IPS-18a (cell line): ENCODE measurements around the gene MAP4K4.
A peak's percentile ranks its signal among the peaks of the same experiment; 100 is the strongest.

ENCODE experiments used
- H3K27ac ChIP-seq: one replicate; pipeline ENCODE4 v1.5.1; 2013; ENCODE audit warnings: low read length
- H3K27me3 ChIP-seq: one replicate; pipeline ENCODE4 v1.6.1; 2013; ENCODE audit warnings: mild to moderate bottlenecking, low read length; ENCODE audit not compliant: control insufficient read depth, insufficient read depth
- H3K36me3 ChIP-seq: one replicate; pipeline ENCODE4 v1.6.1; 2013; ENCODE audit warnings: low read depth, low read length; ENCODE audit not compliant: control insufficient read depth
- H3K4me1 ChIP-seq: one replicate; pipeline ENCODE4 v1.6.1; 2013; ENCODE audit warnings: low read depth, low read length; ENCODE audit not compliant: control insufficient read depth
- H3K4me3 ChIP-seq: one replicate; pipeline ENCODE4 v1.5.1; 2013; ENCODE audit warnings: low read length
- H3K9ac ChIP-seq: one replicate; pipeline ENCODE4 v1.6.1; 2013; ENCODE audit warnings: mild to moderate bottlenecking, low read length, moderate library complexity
- H3K9me3 ChIP-seq: one replicate; pipeline ENCODE4 v1.6.1; 2013; ENCODE audit warnings: low read depth, low read length; ENCODE audit not compliant: control insufficient read depth

Gene MAP4K4

DNA sequence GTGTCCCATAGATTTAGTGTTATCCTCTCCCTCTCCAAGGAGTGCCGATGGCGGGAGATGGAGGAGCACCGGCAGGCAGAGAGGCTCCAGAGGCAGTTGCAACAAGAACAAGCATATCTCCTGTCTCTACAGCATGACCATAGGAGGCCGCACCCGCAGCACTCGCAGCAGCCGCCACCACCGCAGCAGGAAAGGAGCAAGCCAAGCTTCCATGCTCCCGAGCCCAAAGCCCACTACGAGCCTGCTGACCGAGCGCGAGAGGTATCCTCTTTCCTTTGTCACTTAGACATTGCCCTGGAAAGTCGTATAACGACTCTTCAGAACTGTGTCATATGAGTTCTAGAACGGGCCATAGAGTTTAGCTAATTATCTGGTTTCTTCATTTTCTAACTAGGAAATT is 162.1 kb downstream of the MAP4K4 start:
- Histone ChIP-seq H3K4me1 (no peaks in the 10 kb centered on the region), H3K9me3 (no peaks in the 10 kb centered on the region), H3K4me3 (no peak overlapping the region), H3K27me3 (no peaks in the 10 kb centered on the region), H3K27ac (no peak overlapping the region), H3K9ac (no peak overlapping the region), H3K36me3 (peaks cover 64% of the 10 kb centered on the region)

DNA sequence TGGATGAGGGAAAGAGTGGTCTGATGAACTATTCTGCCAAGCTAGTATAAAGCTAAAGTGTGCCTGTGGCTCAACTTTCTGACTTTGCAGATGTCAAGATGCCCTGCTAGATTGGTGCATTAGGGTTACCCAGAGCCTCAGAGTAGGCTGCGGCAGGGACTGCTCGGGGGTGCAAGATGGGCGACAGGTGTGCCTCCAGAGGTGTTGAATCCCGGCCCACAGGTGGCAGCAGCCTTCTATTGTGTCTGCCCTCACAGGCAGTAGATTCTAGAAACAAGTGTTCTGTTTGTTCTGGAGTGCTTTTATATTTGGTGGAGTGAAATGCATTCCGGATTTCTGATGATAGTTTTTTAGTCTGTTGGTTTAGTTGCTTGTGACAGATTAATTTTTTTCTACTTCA is 162.7 kb downstream of the MAP4K4 start:
- Histone ChIP-seq H3K27ac (no peak overlapping the region), H3K9ac (no peak overlapping the region), H3K4me3 (no peak overlapping the region), H3K9me3 (no peaks in the 10 kb centered on the region), H3K36me3 (peaks cover 64% of the 10 kb centered on the region), H3K4me1 (no peaks in the 10 kb centered on the region), H3K27me3 (no peaks in the 10 kb centered on the region)

DNA sequence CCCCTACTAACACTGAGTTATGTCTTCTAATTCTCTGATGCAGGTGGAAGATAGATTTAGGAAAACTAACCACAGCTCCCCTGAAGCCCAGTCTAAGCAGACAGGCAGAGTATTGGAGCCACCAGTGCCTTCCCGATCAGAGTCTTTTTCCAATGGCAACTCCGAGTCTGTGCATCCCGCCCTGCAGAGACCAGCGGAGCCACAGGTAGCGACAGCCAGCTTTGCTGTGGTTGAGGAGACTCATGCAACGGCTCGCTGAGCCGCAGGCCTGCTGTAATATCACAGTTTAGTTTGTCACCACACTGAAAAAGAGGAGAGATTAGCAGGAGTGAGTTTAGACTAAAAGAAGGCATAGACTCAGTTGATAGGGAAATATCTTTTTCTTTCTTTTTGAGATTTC is 163.3 kb downstream of the MAP4K4 start:
- Histone ChIP-seq H3K27me3 (no peaks in the 10 kb centered on the region), H3K27ac (no peak overlapping the region), H3K36me3 (peaks cover 66% of the 10 kb centered on the region), H3K9me3 (no peaks in the 10 kb centered on the region), H3K4me3 (no peak overlapping the region), H3K4me1 (no peaks in the 10 kb centered on the region), H3K9ac (no peak overlapping the region)

DNA sequence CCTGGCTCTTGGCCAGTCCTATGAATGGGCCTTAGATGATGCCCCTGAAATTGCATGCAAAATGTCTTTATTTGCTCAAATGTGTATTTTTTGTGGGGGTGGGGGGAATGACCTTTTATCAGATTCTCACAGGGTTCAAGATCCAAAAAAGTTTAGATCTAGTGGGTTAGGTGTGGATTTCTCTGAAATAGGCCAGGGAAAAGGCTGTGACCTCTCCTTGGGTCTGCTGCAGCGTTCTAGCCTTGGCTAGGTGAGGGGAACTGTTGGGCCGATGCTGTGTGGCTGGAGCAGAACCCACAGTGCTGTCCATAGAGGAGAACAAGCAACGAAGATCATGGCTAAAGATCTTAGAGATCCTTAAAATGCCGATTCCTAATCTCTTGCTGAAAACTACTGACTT is 163.9 kb downstream of the MAP4K4 start:
- peaks cover 66% of the 10 kb centered on the region for H3K36me3 ChIP-seq
- no peak overlapping the region for H3K9ac ChIP-seq
- no peaks in the 10 kb centered on the region for H3K9me3 ChIP-seq
- H3K27ac ChIP-seq = no peak overlapping the region
- H3K27me3 ChIP-seq = no peaks in the 10 kb centered on the region
- H3K4me1 ChIP-seq = no peaks in the 10 kb centered on the region
- no peak overlapping the region for H3K4me3 ChIP-seq

DNA sequence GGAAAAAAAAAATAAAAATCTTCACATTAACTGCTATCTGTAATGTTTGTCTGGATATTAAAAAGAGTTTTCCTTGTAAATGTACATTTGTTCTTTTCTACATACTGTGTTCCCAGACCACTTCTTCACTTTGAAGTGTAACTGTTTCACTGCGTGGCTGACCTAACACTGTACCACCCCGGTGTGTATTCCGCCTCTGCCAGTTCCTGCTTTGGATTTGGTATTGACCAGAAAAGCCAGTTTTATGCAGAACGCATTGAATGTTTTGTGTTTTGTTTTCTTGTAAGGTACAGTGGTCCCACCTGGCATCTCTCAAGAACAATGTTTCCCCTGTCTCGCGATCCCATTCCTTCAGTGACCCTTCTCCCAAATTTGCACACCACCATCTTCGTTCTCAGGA is 166.0 kb downstream of the MAP4K4 start:
- no peak overlapping the region for H3K4me3 ChIP-seq
- H3K27ac ChIP-seq = no peak overlapping the region
- no peaks in the 10 kb centered on the region for H3K4me1 ChIP-seq
- peaks cover 78% of the 10 kb centered on the region for H3K36me3 ChIP-seq
- H3K9ac ChIP-seq = no peak overlapping the region
- no peaks in the 10 kb centered on the region for H3K27me3 ChIP-seq
- H3K9me3 ChIP-seq = no peaks in the 10 kb centered on the region

DNA sequence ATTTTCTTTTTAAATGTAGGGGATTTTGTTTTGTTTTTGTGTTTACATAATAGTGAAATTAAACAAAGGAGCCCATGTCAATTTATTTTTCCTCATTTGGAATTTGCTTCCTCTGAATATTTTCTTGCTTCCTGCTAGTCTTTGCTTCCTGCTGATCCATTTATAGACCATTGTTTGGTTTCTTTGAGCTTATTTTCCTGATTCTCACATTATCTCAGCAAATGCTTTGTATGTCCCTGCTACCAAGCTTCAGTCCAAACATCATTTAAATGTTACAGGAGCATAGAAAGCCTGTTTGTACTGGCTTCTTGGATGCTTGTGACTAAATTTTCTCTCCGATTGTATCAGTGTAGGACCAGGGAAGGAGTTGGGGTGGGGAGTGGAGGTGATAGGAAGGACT is 166.9 kb downstream of the MAP4K4 start:
- Histone ChIP-seq H3K4me1 (no peaks in the 10 kb centered on the region), H3K27me3 (no peaks in the 10 kb centered on the region), H3K9ac (no peak overlapping the region), H3K4me3 (no peak overlapping the region), H3K9me3 (no peaks in the 10 kb centered on the region), H3K36me3 (peaks cover 82% of the 10 kb centered on the region), H3K27ac (peak overlapping the region; percentile 16)

DNA sequence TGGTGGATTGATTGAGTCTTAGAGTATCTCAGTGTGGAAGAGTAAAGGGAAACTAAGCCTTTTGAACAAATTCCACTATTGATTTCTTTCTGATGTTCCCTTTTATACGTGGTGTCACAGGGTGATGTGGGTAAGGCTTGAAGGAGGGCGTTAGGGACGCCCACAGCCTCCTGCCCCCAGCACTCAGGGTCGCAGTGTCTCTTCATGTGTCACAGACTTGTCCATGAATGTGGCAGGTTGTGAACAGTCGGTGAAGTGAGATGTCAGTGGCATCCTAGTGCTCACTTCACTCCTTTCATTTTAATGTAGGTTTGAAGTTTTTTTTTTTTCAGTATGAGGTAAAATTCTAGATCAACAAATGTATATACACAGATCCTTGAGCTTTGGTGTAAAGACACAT is 171.0 kb downstream of the MAP4K4 start:
- H3K9ac ChIP-seq = no peak overlapping the region
- peaks cover 90% of the 10 kb centered on the region for H3K36me3 ChIP-seq
- no peaks in the 10 kb centered on the region for H3K27me3 ChIP-seq
- no peaks in the 10 kb centered on the region for H3K9me3 ChIP-seq
- no peak overlapping the region for H3K4me3 ChIP-seq
- H3K4me1 ChIP-seq = no peaks in the 10 kb centered on the region
- H3K27ac ChIP-seq = no peak overlapping the region

DNA sequence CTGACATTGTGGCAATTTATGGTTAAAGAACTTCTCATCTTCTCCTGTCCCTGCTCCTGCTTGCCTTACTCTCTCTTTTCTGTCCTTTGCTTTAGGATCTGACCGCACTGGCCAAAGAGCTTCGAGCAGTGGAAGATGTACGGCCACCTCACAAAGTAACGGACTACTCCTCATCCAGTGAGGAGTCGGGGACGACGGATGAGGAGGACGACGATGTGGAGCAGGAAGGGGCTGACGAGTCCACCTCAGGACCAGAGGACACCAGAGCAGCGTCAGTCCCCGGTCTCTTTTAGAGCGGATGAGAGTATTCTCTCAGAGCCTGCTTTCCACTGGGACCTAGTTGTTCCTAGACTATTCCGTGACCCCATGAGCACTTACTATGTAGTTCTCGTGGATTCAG is 172.0 kb downstream of the MAP4K4 start:
- H3K36me3 ChIP-seq = peaks cover 94% of the 10 kb centered on the region
- no peaks in the 10 kb centered on the region for H3K4me1 ChIP-seq
- no peak overlapping the region for H3K4me3 ChIP-seq
- H3K9ac ChIP-seq = no peak overlapping the region
- no peaks in the 10 kb centered on the region for H3K27me3 ChIP-seq
- H3K27ac ChIP-seq = no peak overlapping the region
- H3K9me3 ChIP-seq = no peaks in the 10 kb centered on the region

DNA sequence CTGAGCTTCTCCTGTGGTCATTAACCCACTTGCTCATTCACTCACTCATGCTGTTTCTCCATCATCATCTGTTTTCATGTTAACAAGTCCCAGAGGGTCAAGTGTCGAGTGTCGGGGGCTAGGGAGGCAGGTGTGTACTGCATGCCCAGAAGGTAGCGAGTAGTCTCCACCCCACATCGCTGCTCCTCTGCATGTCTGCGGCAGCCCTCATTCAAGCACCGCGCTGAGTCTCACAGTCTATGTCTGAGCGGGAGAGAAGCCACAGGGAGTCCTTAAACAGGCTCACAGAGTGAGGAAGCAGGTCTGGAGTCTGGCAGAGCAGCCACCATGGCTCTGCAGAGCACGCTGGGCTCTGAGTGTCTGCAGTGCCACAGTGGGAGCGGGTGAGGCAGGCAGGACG is 172.9 kb downstream of the MAP4K4 start:
- no peak overlapping the region for H3K9ac ChIP-seq
- no peaks in the 10 kb centered on the region for H3K4me1 ChIP-seq
- no peak overlapping the region for H3K4me3 ChIP-seq
- H3K36me3 ChIP-seq = peaks cover 92% of the 10 kb centered on the region
- H3K9me3 ChIP-seq = no peaks in the 10 kb centered on the region
- no peaks in the 10 kb centered on the region for H3K27me3 ChIP-seq
- no peak overlapping the region for H3K27ac ChIP-seq

DNA sequence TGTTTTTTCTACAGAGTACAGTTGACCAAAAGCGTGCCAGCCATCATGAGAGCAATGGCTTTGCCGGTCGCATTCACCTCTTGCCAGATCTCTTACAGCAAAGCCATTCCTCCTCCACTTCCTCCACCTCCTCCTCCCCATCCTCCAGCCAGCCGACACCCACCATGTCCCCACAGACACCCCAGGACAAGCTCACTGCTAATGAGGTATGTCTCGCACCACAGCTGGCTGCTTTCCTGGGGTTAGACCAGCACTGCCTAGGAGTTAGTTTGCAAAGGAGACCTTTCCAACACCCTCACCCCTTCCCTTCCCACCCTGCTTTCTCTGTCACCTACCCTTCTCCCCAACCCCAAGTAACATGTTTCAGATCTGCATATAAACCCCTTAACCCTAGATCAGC is 174.0 kb downstream of the MAP4K4 start:
- no peak overlapping the region for H3K27ac ChIP-seq
- no peaks in the 10 kb centered on the region for H3K9me3 ChIP-seq
- no peak overlapping the region for H3K9ac ChIP-seq
- H3K27me3 ChIP-seq = no peaks in the 10 kb centered on the region
- peaks cover 90% of the 10 kb centered on the region for H3K36me3 ChIP-seq
- no peak overlapping the region for H3K4me3 ChIP-seq
- no peaks in the 10 kb centered on the region for H3K4me1 ChIP-seq

DNA sequence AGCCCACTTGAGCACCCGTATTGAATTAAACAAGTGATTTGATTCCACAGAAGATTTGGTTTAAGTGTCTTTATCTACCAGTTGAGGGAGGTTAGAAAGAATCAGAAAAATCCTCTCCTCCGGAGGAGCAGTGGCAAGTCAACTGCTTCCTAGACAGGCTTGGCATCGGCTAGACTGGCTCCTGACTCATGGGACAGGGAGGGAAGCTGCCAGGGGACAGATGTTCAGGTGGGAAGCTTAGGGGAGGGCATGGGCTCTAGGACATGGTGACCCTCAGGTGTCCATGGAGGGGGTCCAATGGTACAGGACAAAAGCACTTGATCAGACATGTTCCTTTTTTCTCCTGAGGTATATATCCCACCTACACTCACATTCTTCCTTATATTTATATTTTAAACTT is 175.0 kb downstream of the MAP4K4 start:
- no peak overlapping the region for H3K4me3 ChIP-seq
- no peaks in the 10 kb centered on the region for H3K27me3 ChIP-seq
- H3K9ac ChIP-seq = no peak overlapping the region
- H3K9me3 ChIP-seq = no peaks in the 10 kb centered on the region
- H3K36me3 ChIP-seq = peaks cover 89% of the 10 kb centered on the region
- no peak overlapping the region for H3K27ac ChIP-seq
- H3K4me1 ChIP-seq = no peaks in the 10 kb centered on the region

DNA sequence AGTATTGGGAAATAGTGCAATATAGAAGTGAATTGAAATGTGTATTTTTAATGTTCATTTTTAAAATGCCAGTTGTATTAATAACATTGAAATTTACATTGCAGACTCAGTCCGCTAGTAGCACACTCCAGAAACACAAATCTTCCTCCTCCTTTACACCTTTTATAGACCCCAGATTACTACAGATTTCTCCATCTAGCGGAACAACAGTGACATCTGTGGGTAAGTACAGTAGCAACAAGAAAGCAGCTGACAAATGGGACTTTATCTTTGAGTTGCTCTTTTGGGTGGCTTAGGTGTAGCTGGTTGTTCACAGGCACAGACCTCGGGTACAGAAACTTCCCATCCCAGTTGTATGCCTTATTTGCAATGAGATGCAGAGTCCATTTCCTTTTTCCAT is 176.0 kb downstream of the MAP4K4 start:
- H3K4me3 ChIP-seq = no peak overlapping the region
- peaks cover 87% of the 10 kb centered on the region for H3K36me3 ChIP-seq
- no peaks in the 10 kb centered on the region for H3K9me3 ChIP-seq
- H3K27me3 ChIP-seq = no peaks in the 10 kb centered on the region
- H3K27ac ChIP-seq = no peak overlapping the region
- no peak overlapping the region for H3K9ac ChIP-seq
- no peaks in the 10 kb centered on the region for H3K4me1 ChIP-seq
